ENCODE measurements around the gene TAF9B. TPM values are rescaled to one million over a fixed set of nuclear protein-coding genes. Genes with fewer than 3 reads are reported as not detected.

TAF9B gene
- total RNA-seq, 1 donor from 2014 or later: 9.3 TPM

GRCh38 chrX:78104447-78105176 lies 34.8 kb downstream of the TAF9B start:
- no peak for FAIRE-seq
- TF ChIP-seq CTCF (IDR thresholded peaks at IDR 0.05; ENCODE audit: insufficient read depth, low read depth, low read length) (no peak), EZH2 (IDR thresholded peaks at IDR 0.05; ENCODE audit: insufficient read depth, low read length) (no peak)
- DNase-seq (ENCODE audit: low read depth): peak; percentile 23
- Mint-ChIP-seq H3K4me1 (ENCODE audit: low read depth, unreplicated experiment) (peaks cover 8% of the 10 kb centered on the region), H3K27ac (ENCODE audit: unreplicated experiment) (peak overlapping the region; percentile 80), H3K4me3 (ENCODE audit: unreplicated experiment) (peak overlapping the region; percentile 97), H3K36me3 (ENCODE audit: low read depth, unreplicated experiment) (peaks cover 4% of the 10 kb centered on the region), H3K27me3 (ENCODE audit: low read depth, unreplicated experiment) (no peaks in the 10 kb centered on the region), H3K9me3 (ENCODE audit: unreplicated experiment) (no peaks in the 10 kb centered on the region)
- H3K36me3 ChIP-seq (ENCODE audit: insufficient read depth, low read length): no peaks in the 10 kb centered on the region
- peaks cover 56% of the 10 kb centered on the region for H3K79me2 ChIP-seq (ENCODE audit: insufficient read depth, low read length)
- peak overlapping the region; percentile 99 for H3K4me3 ChIP-seq (ENCODE audit: insufficient read depth, low read depth, low read length)
- H4K20me1 ChIP-seq (ENCODE audit: insufficient read depth, low read length): peaks cover 46% of the 10 kb centered on the region
- peak overlapping the region; percentile 88 for H3K27ac ChIP-seq (ENCODE audit: low read depth, low read length)
- peak overlapping the region; percentile 87 for H3K4me2 ChIP-seq (ENCODE audit: low read length)
- peak overlapping the region; percentile 66 for H2AFZ ChIP-seq (ENCODE audit: low read depth, low read length)
- H3K4me1 ChIP-seq (ENCODE audit: insufficient read depth, low read length): peaks cover 15% of the 10 kb centered on the region
- H3K27me3 ChIP-seq (ENCODE audit: insufficient read depth, low read length): no peaks in the 10 kb centered on the region
- peak overlapping the region; percentile 98 for H3K9ac ChIP-seq (ENCODE audit: low read length)
- H3K9me3 ChIP-seq (ENCODE audit: insufficient read depth, low read depth, low read length): no peaks in the 10 kb centered on the region

GRCh38 chrX:78103623-78104446 lies 35.6 kb downstream of the TAF9B start, which contains the start of gene PGK1:
Gene PGK1, plus strand, starts transcription at chrX:78104248. Its CDS starts 93 bp downstream, at chrX:78104341.
- H3K9ac ChIP-seq (ENCODE audit: low read length): peak within 1 kb of the TSS; percentile 98

More at GRCh38 chrX:78103623-78104446, 35.6 kb downstream of the TAF9B start, which contains the start of gene PGK1:
- peak within 1 kb of the TSS; percentile 88 for H3K27ac ChIP-seq (ENCODE audit: low read depth, low read length)
- peak within 1 kb of the TSS; percentile 97 for H3K4me3 Mint-ChIP-seq (ENCODE audit: unreplicated experiment)
- H3K27me3 Mint-ChIP-seq (ENCODE audit: low read depth, unreplicated experiment): no peaks in the 10 kb centered on the region
- peaks cover 39% of the 10 kb centered on the region for H4K20me1 ChIP-seq (ENCODE audit: insufficient read depth, low read length)
- no peaks in the 10 kb centered on the region for H3K36me3 ChIP-seq (ENCODE audit: insufficient read depth, low read length)
- peak within 1 kb of the TSS; percentile 66 for H2AFZ ChIP-seq (ENCODE audit: low read depth, low read length)
- H3K9me3 Mint-ChIP-seq (ENCODE audit: unreplicated experiment): no peaks in the 10 kb centered on the region
- TF ChIP-seq EZH2 (IDR thresholded peaks at IDR 0.05; ENCODE audit: insufficient read depth, low read length): no peak
- no peak for TF ChIP-seq CTCF (IDR thresholded peaks at IDR 0.05; ENCODE audit: insufficient read depth, low read depth, low read length)
- FAIRE-seq: no peak
- peak; percentile 95 for DNase-seq (ENCODE audit: low read depth)
- H3K4me1 ChIP-seq (ENCODE audit: insufficient read depth, low read length): peaks cover 12% of the 10 kb centered on the region
- peak within 1 kb of the TSS; percentile 87 for H3K4me2 ChIP-seq (ENCODE audit: low read length)
- no peaks in the 10 kb centered on the region for H3K9me3 ChIP-seq (ENCODE audit: insufficient read depth, low read depth, low read length)
- peaks cover 4% of the 10 kb centered on the region for H3K36me3 Mint-ChIP-seq (ENCODE audit: low read depth, unreplicated experiment)
- H3K4me1 Mint-ChIP-seq (ENCODE audit: low read depth, unreplicated experiment): peaks cover 3% of the 10 kb centered on the region
- H3K4me3 ChIP-seq (ENCODE audit: insufficient read depth, low read depth, low read length): peak within 1 kb of the TSS; percentile 99
- peaks cover 48% of the 10 kb centered on the region for H3K79me2 ChIP-seq (ENCODE audit: insufficient read depth, low read length)
- H3K27ac Mint-ChIP-seq (ENCODE audit: unreplicated experiment): peak within 1 kb of the TSS; percentile 80
- H3K27me3 ChIP-seq (ENCODE audit: insufficient read depth, low read length): no peaks in the 10 kb centered on the region
